ENCODE results near the gene CCL20.
"Not testable (repeated sequence)": the region's sequence is repeated elsewhere in the genome, so short reads cannot be mapped to it uniquely, and the experiment has no call there.

CCL20 gene

GRCh38 chr2:227839339-227840129 lies 25.9 kb downstream of the CCL20 start:
- not testable (repeated sequence) for DNase-seq

GRCh38 chr2:227846831-227847230 lies 33.2 kb downstream of the CCL20 start:
- no peak for DNase-seq

- DNase-seq: no peak
Measured at GRCh38 chr2:227848146-227848545, 34.5 kb downstream of the CCL20 start.

GRCh38 chr2:227848586-227848985 lies 34.9 kb downstream of the CCL20 start:
- no peak for DNase-seq

GRCh38 chr2:227849906-227850305 lies 36.3 kb downstream of the CCL20 start:
- no peak for DNase-seq

GRCh38 chr2:227853204-227853629 lies 39.6 kb downstream of the CCL20 start:
- no peak for DNase-seq

- no peak for DNase-seq
Measured at GRCh38 chr2:227853765-227854271, 40.2 kb downstream of the CCL20 start.

GRCh38 chr2:227855440-227855839 lies 41.8 kb downstream of the CCL20 start:
- DNase-seq: no peak

GRCh38 chr2:227856697-227857096 lies 43.1 kb downstream of the CCL20 start:
- no peak for DNase-seq

- no peak for DNase-seq
Measured at GRCh38 chr2:227860221-227860641, 46.6 kb downstream of the CCL20 start.

- DNase-seq: no peak
Measured at GRCh38 chr2:227861011-227861410, 47.4 kb downstream of the CCL20 start.

- no peak for DNase-seq
Measured at GRCh38 chr2:227862227-227862740, 48.6 kb downstream of the CCL20 start.

GRCh38 chr2:227862741-227863588 lies 49.3 kb downstream of the CCL20 start:
- DNase-seq: peak; percentile 54

GRCh38 chr2:227864161-227864756 lies 50.6 kb downstream of the CCL20 start:
- DNase-seq: no peak

- no peak for DNase-seq
Measured at GRCh38 chr2:227865291-227865690, 51.6 kb downstream of the CCL20 start.
